ENCODE measurements around the gene ASAP2.

GRCh38 chr2:9168821-9169221 is 37.8 kb upstream of the ASAP2 start:
- TF ChIP-seq CTCF (optimal IDR thresholded peaks at IDR 0.05 in 1 of 3, IDR thresholded peaks at IDR 0.05 in 1 of 3, conservative IDR thresholded peaks at IDR 0.05 in 1 of 3; ENCODE audit: extremely low read depth in 1 of 3, insufficient read depth in 2 of 3, low read length in 3 of 3) (no peak), EZH2 (IDR thresholded peaks at IDR 0.05; ENCODE audit: low read length) (no peak)
